Measurements from ENCODE around the gene MT1H. TPM values are rescaled to one million over a fixed set of nuclear protein-coding genes. Genes with fewer than 3 reads are reported as not detected.
A peak's percentile ranks its signal among the peaks of the same experiment; 100 is the strongest.
"Not testable (repeated sequence)": the region's sequence is repeated elsewhere in the genome, so short reads cannot be mapped to it uniquely, and the experiment has no call there.

MT1H gene
- total RNA-seq, 1 donor from 2014 or later: not detected

DNA sequence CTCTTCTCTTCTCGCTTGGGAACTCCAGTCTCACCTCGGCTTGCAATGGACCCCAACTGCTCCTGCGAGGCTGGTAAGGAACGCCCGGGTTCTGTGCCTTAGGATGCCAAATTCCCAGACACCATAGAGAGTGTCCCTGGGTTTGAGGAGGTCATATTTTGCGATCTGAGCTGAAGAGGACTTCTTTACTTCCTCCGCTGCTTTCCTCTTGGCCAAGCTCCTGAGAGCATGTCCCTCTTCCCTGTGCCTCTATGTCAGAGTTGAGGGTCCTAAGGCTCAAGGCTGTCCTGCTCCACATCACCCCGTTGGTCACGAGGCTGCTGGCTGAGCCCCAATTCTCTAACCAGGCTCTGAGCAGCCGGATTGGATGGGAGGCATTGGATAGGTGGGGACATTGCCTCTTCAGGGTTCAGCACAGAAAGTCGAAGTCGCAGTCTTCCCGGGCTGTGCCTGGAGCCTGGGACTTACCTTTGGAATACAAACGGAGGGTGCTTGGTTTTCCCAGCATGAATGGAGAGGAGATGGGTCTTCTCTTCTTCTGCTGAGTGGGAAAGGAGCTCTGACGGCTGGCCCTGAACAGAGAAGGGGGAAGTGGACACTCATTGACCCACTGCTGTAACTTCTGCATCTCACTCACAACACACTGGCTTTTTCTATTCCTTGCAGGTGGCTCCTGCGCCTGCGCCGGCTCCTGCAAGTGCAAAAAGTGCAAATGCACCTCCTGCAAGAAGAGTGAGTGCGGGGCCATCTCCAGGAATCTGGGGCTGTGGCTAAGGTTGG lies 416 bp downstream of the MT1H start:
- Mint-ChIP-seq H3K36me3 (ENCODE audit: low read depth) (no peaks in the 10 kb centered on the region), H3K27me3 (ENCODE audit: low read depth) (peaks cover 41% of the 10 kb centered on the region), H3K4me3 (ENCODE audit: unreplicated experiment) (no peak overlapping the region), H3K4me1 (ENCODE audit: low read depth) (peaks cover 4% of the 10 kb centered on the region), H3K9me3 (ENCODE audit: low read depth) (no peaks in the 10 kb centered on the region), H3K27ac (ENCODE audit: unreplicated experiment) (no peak overlapping the region)
- no peak for TF ChIP-seq CTCF (IDR thresholded peaks at IDR 0.05)
- no peak for DNase-seq (ENCODE audit: low spot score)

DNA sequence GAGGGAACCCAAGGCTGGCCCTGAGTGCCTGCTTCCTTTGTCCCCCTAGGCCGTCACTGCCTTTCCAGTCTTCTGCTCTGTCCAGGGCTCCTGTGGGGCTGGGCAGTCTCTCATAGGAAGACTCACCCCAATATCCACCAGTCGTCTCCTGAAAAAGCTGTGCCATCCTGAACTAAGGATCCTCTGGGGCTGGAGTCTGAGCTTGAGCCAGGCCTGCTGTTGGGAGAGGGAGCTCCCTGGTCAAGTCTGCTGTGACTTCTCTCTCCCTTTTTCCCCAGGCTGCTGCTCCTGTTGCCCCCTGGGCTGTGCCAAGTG lies 963 bp downstream of the MT1H start:
- H3K27me3 Mint-ChIP-seq (ENCODE audit: low read depth): peaks cover 41% of the 10 kb centered on the region
- H3K4me1 Mint-ChIP-seq (ENCODE audit: low read depth): peaks cover 8% of the 10 kb centered on the region
- H3K36me3 Mint-ChIP-seq (ENCODE audit: low read depth): peaks cover 3% of the 10 kb centered on the region
- DNase-seq (ENCODE audit: low spot score): no peak
- TF ChIP-seq CTCF (IDR thresholded peaks at IDR 0.05): no peak
- no peak overlapping the region for H3K27ac Mint-ChIP-seq (ENCODE audit: unreplicated experiment)
- no peak overlapping the region for H3K4me3 Mint-ChIP-seq (ENCODE audit: unreplicated experiment)
- H3K9me3 Mint-ChIP-seq (ENCODE audit: low read depth): no peaks in the 10 kb centered on the region

DNA sequence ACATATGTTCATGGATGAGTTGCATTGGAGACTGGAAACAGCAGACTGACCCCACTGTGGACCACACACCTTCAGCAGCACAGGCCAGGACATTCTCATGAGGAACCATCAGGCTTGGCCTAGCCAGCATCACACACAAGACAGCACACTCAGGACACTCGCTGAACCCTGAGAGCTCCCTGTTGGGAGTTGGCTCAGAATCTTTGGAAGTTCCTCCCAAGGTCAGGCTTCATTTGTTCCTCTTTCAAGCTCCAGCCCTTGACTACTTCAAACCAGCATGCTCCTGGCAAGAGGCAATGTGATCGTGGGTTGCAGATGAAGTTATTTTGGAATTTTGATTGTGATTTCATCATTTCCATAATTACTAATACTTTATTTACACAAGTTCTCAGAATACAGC lies 2.1 kb downstream of the MT1H start:
- H3K36me3 Mint-ChIP-seq (ENCODE audit: low read depth); H3K9me3 Mint-ChIP-seq (ENCODE audit: low read depth); H3K27ac Mint-ChIP-seq (ENCODE audit: unreplicated experiment); H3K4me3 Mint-ChIP-seq (ENCODE audit: unreplicated experiment); DNase-seq (ENCODE audit: low spot score): not testable (repeated sequence)
- Mint-ChIP-seq H3K4me1 (ENCODE audit: low read depth) (peaks cover 15% of the 10 kb centered on the region), H3K27me3 (ENCODE audit: low read depth) (peaks cover 38% of the 10 kb centered on the region)

GRCh38 chr16:56672171-56672570 lies 2.6 kb downstream of the MT1H start:
- not testable (repeated sequence) for H3K9me3 Mint-ChIP-seq (ENCODE audit: low read depth); DNase-seq (ENCODE audit: low spot score); H3K4me3 Mint-ChIP-seq (ENCODE audit: unreplicated experiment); H3K36me3 Mint-ChIP-seq (ENCODE audit: low read depth); H3K27ac Mint-ChIP-seq (ENCODE audit: unreplicated experiment)
- Mint-ChIP-seq H3K27me3 (ENCODE audit: low read depth) (peaks cover 38% of the 10 kb centered on the region), H3K4me1 (ENCODE audit: low read depth) (peaks cover 15% of the 10 kb centered on the region)

GRCh38 chr16:56672761-56673536 lies 3.3 kb downstream of the MT1H start:
- Mint-ChIP-seq H3K36me3 (ENCODE audit: low read depth) (peaks cover 3% of the 10 kb centered on the region), H3K4me3 (ENCODE audit: unreplicated experiment) (no peak overlapping the region), H3K9me3 (ENCODE audit: low read depth) (no peaks in the 10 kb centered on the region), H3K27me3 (ENCODE audit: low read depth) (peaks cover 31% of the 10 kb centered on the region), H3K4me1 (ENCODE audit: low read depth) (peaks cover 15% of the 10 kb centered on the region), H3K27ac (ENCODE audit: unreplicated experiment) (no peak overlapping the region)
- TF ChIP-seq CTCF (IDR thresholded peaks at IDR 0.05): no peak
- DNase-seq (ENCODE audit: low spot score): no peak

GRCh38 chr16:56673921-56674320 lies 4.3 kb downstream of the MT1H start:
- no peak overlapping the region for H3K27ac Mint-ChIP-seq (ENCODE audit: unreplicated experiment)
- DNase-seq (ENCODE audit: low spot score): no peak
- peak; percentile 78 for TF ChIP-seq CTCF (IDR thresholded peaks at IDR 0.05)
- no peak overlapping the region for H3K4me3 Mint-ChIP-seq (ENCODE audit: unreplicated experiment)
- no peaks in the 10 kb centered on the region for H3K9me3 Mint-ChIP-seq (ENCODE audit: low read depth)
- H3K27me3 Mint-ChIP-seq (ENCODE audit: low read depth): peaks cover 23% of the 10 kb centered on the region
- H3K36me3 Mint-ChIP-seq (ENCODE audit: low read depth): peaks cover 3% of the 10 kb centered on the region
- peaks cover 11% of the 10 kb centered on the region for H3K4me1 Mint-ChIP-seq (ENCODE audit: low read depth)

- H3K4me3 Mint-ChIP-seq (ENCODE audit: unreplicated experiment); H3K36me3 Mint-ChIP-seq (ENCODE audit: low read depth); H3K27ac Mint-ChIP-seq (ENCODE audit: unreplicated experiment); DNase-seq (ENCODE audit: low spot score); H3K9me3 Mint-ChIP-seq (ENCODE audit: low read depth): not testable (repeated sequence)
- H3K27me3 Mint-ChIP-seq (ENCODE audit: low read depth): peaks cover 17% of the 10 kb centered on the region
- H3K4me1 Mint-ChIP-seq (ENCODE audit: low read depth): peaks cover 11% of the 10 kb centered on the region
Observed at GRCh38 chr16:56674570-56674969, 5.0 kb downstream of the MT1H start.

All from chondrocyte (in vitro differentiated cells).